ENCODE results near the gene FMC1. TPM values are rescaled to one million over a fixed set of nuclear protein-coding genes. Genes with fewer than 3 reads are reported as not detected.

Gene FMC1
- total RNA-seq, 4 donors from 2014 or later, result 5.2 to 11.8 (median 7.8) TPM

DNA sequence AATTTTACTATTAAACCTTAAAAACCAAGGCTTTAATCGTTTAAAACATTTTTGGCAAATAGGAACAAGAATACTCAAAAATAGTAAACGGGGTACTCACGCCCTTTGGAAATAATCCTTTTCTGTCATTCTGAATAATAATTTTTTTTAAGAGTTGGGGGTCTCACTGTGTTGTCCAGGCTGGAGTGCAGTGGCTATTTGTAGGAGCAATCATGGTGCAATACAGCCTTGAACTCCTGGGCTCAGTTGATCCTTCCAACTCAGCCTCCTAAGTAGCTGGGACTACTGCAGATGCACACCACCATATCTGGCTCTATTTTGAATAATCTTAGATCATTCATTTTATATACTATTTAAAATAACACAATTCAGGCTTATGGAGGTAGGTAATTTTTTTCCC lies 43.5 kb downstream of the FMC1 start:
- H3K27me3 ChIP-seq, result no peaks in the 10 kb centered on the region
- TF ChIP-seq, protein P1, sequence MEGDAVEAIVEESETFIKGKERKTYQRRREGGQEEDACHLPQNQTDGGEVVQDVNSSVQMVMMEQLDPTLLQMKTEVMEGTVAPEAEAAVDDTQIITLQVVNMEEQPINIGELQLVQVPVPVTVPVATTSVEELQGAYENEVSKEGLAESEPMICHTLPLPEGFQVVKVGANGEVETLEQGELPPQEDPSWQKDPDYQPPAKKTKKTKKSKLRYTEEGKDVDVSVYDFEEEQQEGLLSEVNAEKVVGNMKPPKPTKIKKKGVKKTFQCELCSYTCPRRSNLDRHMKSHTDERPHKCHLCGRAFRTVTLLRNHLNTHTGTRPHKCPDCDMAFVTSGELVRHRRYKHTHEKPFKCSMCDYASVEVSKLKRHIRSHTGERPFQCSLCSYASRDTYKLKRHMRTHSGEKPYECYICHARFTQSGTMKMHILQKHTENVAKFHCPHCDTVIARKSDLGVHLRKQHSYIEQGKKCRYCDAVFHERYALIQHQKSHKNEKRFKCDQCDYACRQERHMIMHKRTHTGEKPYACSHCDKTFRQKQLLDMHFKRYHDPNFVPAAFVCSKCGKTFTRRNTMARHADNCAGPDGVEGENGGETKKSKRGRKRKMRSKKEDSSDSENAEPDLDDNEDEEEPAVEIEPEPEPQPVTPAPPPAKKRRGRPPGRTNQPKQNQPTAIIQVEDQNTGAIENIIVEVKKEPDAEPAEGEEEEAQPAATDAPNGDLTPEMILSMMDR (IDR thresholded peaks at IDR 0.05), result no peak
- TF ChIP-seq POLR2A (IDR thresholded peaks at IDR 0.05) (no peak), EP300 (IDR thresholded peaks at IDR 0.05) (no peak), POLR2AphosphoS5 (IDR thresholded peaks at IDR 0.05) (no peak)
- H3K9me3 ChIP-seq, result no peaks in the 10 kb centered on the region
- 91% methylated on average over 3 of the region's 3 CpGs for WGBS
- no peak for DNase-seq (ENCODE audit: low spot score in 2 of 2)
- H3K4me3 ChIP-seq, result no peak overlapping the region
- H3K4me1 ChIP-seq, result no peaks in the 10 kb centered on the region
- H3K27ac ChIP-seq, result no peak overlapping the region
- H3K36me3 ChIP-seq, result peaks cover 60% of the 10 kb centered on the region

DNA sequence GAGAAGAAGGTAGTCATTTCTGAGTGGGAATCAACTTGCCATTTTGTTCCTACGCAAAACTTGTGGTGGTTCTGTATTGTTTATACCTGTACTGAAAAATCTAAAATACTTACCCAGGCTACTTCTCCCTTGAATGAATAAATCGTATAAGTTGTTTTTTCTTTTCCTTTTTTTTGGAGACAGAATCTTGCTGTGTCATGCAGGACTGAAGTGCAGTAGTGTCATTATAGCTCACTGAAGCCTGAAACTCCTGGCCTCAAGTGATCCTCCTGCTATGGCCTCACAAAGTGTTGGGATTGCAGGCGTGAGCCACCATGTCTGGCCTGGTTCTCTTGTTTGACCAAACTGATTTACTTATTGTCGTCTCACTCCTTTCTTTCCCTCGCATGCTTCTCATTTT lies 46.5 kb downstream of the FMC1 start:
- no peak for DNase-seq (ENCODE audit: low spot score in 2 of 2)
- Histone ChIP-seq H3K27ac (no peak overlapping the region), H3K4me1 (no peaks in the 10 kb centered on the region), H3K27me3 (no peaks in the 10 kb centered on the region), H3K9me3 (no peaks in the 10 kb centered on the region), H3K4me3 (no peak overlapping the region), H3K36me3 (peaks cover 47% of the 10 kb centered on the region)
- 94% methylated on average over 5 of the region's 5 CpGs for WGBS
- TF ChIP-seq POLR2AphosphoS5 (IDR thresholded peaks at IDR 0.05) (no peak), EP300 (IDR thresholded peaks at IDR 0.05) (no peak), POLR2A (IDR thresholded peaks at IDR 0.05) (no peak)
- TF ChIP-seq, protein P1 (IDR thresholded peaks at IDR 0.05), result no peak

DNA sequence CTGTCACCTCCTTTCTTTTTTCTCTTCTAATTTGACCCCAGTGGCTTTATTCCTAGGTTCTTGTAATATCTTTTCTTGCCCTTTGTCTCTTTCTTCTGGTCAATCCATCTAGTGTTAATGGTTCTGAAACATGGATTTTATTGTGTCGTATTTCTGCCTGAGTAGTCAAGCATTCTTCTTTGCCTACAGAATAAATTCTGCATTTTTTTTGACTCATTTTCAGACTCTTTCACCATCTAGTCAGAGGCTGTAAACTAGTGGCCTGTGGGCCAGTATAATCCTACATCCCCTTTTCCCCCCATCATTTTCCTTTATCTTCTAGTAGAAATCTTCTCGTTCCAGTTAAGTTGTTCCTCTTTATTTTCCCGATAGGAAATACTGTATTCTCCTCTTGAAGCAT lies 48.0 kb downstream of the FMC1 start:
- no peaks in the 10 kb centered on the region for H3K27me3 ChIP-seq
- TF ChIP-seq EP300 (IDR thresholded peaks at IDR 0.05) (no peak), POLR2A (IDR thresholded peaks at IDR 0.05) (no peak), POLR2AphosphoS5 (IDR thresholded peaks at IDR 0.05) (no peak)
- TF ChIP-seq, protein P1 (IDR thresholded peaks at IDR 0.05), result no peak
- H3K4me3 ChIP-seq, result no peak overlapping the region
- 88% methylated on average over 3 of the region's 3 CpGs for WGBS
- H3K9me3 ChIP-seq, result no peaks in the 10 kb centered on the region
- H3K36me3 ChIP-seq, result peaks cover 45% of the 10 kb centered on the region
- DNase-seq (ENCODE audit: low spot score in 2 of 2), result no peak
- no peak overlapping the region for H3K27ac ChIP-seq
- H3K4me1 ChIP-seq, result no peaks in the 10 kb centered on the region

DNA sequence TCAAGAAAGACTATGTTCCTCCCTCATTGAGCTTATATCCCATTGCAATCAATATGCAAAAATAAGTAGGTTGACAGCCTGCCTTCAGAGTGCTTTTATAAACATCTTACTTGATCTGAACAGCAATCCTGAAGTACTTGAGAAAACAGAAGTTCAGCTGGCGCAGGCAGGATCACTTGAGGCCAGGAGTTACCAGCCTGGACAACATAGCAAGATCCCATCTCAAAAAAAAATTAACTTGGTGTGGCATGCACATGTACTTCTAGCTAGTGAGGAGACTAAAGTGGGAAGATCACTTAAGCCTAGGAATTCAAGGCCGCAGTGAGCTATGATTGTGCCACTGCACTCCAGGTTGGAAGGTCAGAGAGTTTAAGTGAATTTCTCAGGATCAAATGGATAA lies 48.6 kb downstream of the FMC1 start:
- TF ChIP-seq POLR2AphosphoS5 (IDR thresholded peaks at IDR 0.05) (no peak), POLR2A (IDR thresholded peaks at IDR 0.05) (no peak), EP300 (IDR thresholded peaks at IDR 0.05) (no peak)
- TF ChIP-seq, protein P1 (IDR thresholded peaks at IDR 0.05), result no peak
- no peaks in the 10 kb centered on the region for H3K4me1 ChIP-seq
- 96% methylated on average over 2 of the region's 2 CpGs for WGBS
- no peak for DNase-seq (ENCODE audit: low spot score in 2 of 2)
- H3K4me3 ChIP-seq, result no peak overlapping the region
- H3K36me3 ChIP-seq, result peaks cover 40% of the 10 kb centered on the region
- H3K27me3 ChIP-seq, result no peaks in the 10 kb centered on the region
- no peaks in the 10 kb centered on the region for H3K9me3 ChIP-seq
- H3K27ac ChIP-seq, result no peak overlapping the region

DNA sequence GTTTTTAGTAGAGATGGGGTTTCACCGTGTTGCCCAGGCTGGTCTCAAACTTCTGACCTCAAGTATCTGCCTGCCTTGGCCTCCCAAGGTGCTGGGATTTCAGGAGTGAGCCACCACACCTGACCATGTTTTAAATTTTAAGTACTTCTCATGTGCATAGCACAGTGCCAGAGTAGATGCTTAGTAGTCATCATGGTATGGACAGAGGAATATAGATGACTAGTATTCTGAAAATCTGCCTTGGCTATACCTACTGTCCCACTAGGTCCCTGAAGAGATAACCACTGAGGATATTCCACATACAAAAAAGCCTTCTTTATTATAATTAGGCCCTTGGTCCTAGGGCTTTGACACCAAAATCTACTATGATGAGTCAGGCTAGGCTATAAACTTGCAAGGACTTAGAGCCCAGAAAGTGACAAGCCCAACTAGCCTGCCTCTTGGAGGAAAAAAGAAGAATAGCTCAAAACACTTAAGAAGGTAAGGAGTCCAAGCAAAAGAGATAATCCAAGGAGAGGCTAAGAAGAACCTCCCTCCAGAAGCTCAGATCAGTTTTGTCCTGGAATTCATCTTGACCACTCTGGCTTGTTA lies 52.6 kb downstream of the FMC1 start:
- no peak for DNase-seq (ENCODE audit: low spot score in 2 of 2)
- Histone ChIP-seq H3K9me3 (no peaks in the 10 kb centered on the region), H3K27me3 (no peaks in the 10 kb centered on the region), H3K36me3 (peaks cover 33% of the 10 kb centered on the region), H3K27ac (no peak overlapping the region), H3K4me3 (no peak overlapping the region), H3K4me1 (peaks cover 6% of the 10 kb centered on the region)
- 93% methylated on average over 1 of the region's 1 CpG for WGBS
- TF ChIP-seq POLR2A (IDR thresholded peaks at IDR 0.05) (no peak), EP300 (IDR thresholded peaks at IDR 0.05) (no peak), POLR2AphosphoS5 (IDR thresholded peaks at IDR 0.05) (no peak)
- TF ChIP-seq, protein P1 (IDR thresholded peaks at IDR 0.05), result no peak

All from suprapubic skin (tissue), 4 donors.